ENCODE data around the gene UPP2.

- TF ChIP-seq, protein P1, sequence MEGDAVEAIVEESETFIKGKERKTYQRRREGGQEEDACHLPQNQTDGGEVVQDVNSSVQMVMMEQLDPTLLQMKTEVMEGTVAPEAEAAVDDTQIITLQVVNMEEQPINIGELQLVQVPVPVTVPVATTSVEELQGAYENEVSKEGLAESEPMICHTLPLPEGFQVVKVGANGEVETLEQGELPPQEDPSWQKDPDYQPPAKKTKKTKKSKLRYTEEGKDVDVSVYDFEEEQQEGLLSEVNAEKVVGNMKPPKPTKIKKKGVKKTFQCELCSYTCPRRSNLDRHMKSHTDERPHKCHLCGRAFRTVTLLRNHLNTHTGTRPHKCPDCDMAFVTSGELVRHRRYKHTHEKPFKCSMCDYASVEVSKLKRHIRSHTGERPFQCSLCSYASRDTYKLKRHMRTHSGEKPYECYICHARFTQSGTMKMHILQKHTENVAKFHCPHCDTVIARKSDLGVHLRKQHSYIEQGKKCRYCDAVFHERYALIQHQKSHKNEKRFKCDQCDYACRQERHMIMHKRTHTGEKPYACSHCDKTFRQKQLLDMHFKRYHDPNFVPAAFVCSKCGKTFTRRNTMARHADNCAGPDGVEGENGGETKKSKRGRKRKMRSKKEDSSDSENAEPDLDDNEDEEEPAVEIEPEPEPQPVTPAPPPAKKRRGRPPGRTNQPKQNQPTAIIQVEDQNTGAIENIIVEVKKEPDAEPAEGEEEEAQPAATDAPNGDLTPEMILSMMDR (conservative IDR thresholded peaks at IDR 0.05; ENCODE audit: low read length): no peak
- no peak for TF ChIP-seq EZH2phosphoT487 (IDR thresholded peaks at IDR 0.05; ENCODE audit: borderline replicate concordance, low read depth, low read length)
Observed at GRCh38 chr2:158142165-158142564, 40.5 kb downstream of the UPP2 start.

Data from OCI-LY7 (cell line).